Activated naive CD4-positive, alpha-beta T cell (primary cell): ENCODE results near the gene RUNX1.
A peak's percentile ranks its signal among the peaks of the same experiment; 100 is the strongest.

ENCODE experiments used
- DNase-seq, 4 experiments: peaks; one replicate each; lab custom pipeline; 2025; lab: John Stamatoyannopoulos, UW

Gene RUNX1

GRCh38 chr21:34783815-34784214, 265.3 kb downstream of the RUNX1 start:
- DNase-seq, result no peak

- no peak for DNase-seq
Measured at GRCh38 chr21:34782506-34783360, 266.4 kb downstream of the RUNX1 start.

GRCh38 chr21:34781526-34781925, 267.6 kb downstream of the RUNX1 start:
- DNase-seq, result no peak

GRCh38 chr21:34779860-34780259, 269.2 kb downstream of the RUNX1 start:
- DNase-seq, result no peak

- DNase-seq, result no peak
Measured at GRCh38 chr21:34775793-34776192, 273.3 kb downstream of the RUNX1 start.

GRCh38 chr21:34774750-34775149, 274.4 kb downstream of the RUNX1 start:
- no peak for DNase-seq

GRCh38 chr21:34771512-34772028, 277.5 kb downstream of the RUNX1 start:
- DNase-seq, result no peak

- no peak for DNase-seq
Measured at GRCh38 chr21:34770576-34770975, 278.5 kb downstream of the RUNX1 start.

GRCh38 chr21:34768326-34768725, 280.8 kb downstream of the RUNX1 start:
- DNase-seq, result no peak

- no peak for DNase-seq
Measured at GRCh38 chr21:34766862-34767261, 282.2 kb downstream of the RUNX1 start.

- DNase-seq, result no peak
Measured at GRCh38 chr21:34765619-34766018, 283.5 kb downstream of the RUNX1 start.

GRCh38 chr21:34764715-34765284, 284.3 kb downstream of the RUNX1 start:
- DNase-seq, result no peak

- DNase-seq, result no peak
Measured at GRCh38 chr21:34762786-34763185, 286.3 kb downstream of the RUNX1 start.

- DNase-seq, result no peak
Measured at GRCh38 chr21:34761758-34762330, 287.3 kb downstream of the RUNX1 start.

- no peak for DNase-seq
Measured at GRCh38 chr21:34754690-34755647, 294.1 kb downstream of the RUNX1 start.

- no peak for DNase-seq
Measured at GRCh38 chr21:34748862-34749261, 300.2 kb downstream of the RUNX1 start.

GRCh38 chr21:34745557-34746255, 303.4 kb downstream of the RUNX1 start:
- peak in 3 of 4 experiments; percentile 6 to 28 (median 17) for DNase-seq

- DNase-seq, result no peak
Measured at GRCh38 chr21:34744801-34745200, 304.3 kb downstream of the RUNX1 start.

GRCh38 chr21:34743831-34744230, 305.3 kb downstream of the RUNX1 start:
- no peak for DNase-seq

GRCh38 chr21:34743285-34743684, 305.8 kb downstream of the RUNX1 start:
- DNase-seq, result no peak

- no peak for DNase-seq
Measured at GRCh38 chr21:34740198-34740597, 308.9 kb downstream of the RUNX1 start.
